GM12873 (cell line): ENCODE measurements around the gene MRPS24.

ENCODE experiments used
- CTCF ChIP-seq: IDR thresholded peaks from 2 replicates; pipeline ENCODE4 v1.5.1; 2012; ENCODE audit warnings: low read depth, mild to moderate bottlenecking, moderate library complexity, low read length, control low read depth; ENCODE audit not compliant: insufficient read depth; ENCODE audit errors: missing control alignments

The MRPS24 gene

GRCh38 chr7:43904533-43905208 lies 35.4 kb upstream of the MRPS24 start:
- no peak for TF ChIP-seq CTCF

GRCh38 chr7:43902542-43903054 lies 33.3 kb upstream of the MRPS24 start:
- no peak for TF ChIP-seq CTCF

- TF ChIP-seq CTCF, result no peak
These were observed 26.6 kb upstream of the MRPS24 start for GRCh38 chr7:43895847-43896415.

GRCh38 chr7:43891069-43891955 lies 22.0 kb upstream of the MRPS24 start:
- no peak for TF ChIP-seq CTCF

GRCh38 chr7:43890468-43890867 lies 21.2 kb upstream of the MRPS24 start:
- TF ChIP-seq CTCF, result no peak

- TF ChIP-seq CTCF, result no peak
These were observed 20.0 kb upstream of the MRPS24 start for GRCh38 chr7:43888993-43889945.
